ENCODE results near the gene ADGRE1.

DNA sequence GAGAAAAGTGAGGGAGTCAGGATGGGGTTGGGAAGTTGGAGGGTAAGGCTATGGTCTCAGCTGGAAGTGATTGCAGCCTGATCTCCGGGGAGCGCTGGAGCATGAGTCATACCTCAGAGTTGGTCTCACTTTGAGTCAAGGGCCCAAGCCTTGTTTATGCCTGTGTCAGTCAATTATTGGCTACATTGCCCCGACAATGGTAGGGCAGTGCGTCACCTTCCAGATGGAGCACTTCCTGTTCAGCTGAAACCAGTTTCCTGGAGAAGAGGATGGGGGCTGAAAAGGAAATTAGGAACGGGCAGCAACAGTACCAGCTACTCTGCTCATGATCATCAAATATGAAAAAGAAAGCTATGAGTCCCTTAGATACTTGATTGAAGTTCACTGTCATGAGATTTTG is 60.4 kb downstream of the ADGRE1 start:
- TF ChIP-seq, protein P1, sequence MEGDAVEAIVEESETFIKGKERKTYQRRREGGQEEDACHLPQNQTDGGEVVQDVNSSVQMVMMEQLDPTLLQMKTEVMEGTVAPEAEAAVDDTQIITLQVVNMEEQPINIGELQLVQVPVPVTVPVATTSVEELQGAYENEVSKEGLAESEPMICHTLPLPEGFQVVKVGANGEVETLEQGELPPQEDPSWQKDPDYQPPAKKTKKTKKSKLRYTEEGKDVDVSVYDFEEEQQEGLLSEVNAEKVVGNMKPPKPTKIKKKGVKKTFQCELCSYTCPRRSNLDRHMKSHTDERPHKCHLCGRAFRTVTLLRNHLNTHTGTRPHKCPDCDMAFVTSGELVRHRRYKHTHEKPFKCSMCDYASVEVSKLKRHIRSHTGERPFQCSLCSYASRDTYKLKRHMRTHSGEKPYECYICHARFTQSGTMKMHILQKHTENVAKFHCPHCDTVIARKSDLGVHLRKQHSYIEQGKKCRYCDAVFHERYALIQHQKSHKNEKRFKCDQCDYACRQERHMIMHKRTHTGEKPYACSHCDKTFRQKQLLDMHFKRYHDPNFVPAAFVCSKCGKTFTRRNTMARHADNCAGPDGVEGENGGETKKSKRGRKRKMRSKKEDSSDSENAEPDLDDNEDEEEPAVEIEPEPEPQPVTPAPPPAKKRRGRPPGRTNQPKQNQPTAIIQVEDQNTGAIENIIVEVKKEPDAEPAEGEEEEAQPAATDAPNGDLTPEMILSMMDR (optimal IDR thresholded peaks at IDR 0.05 in 1 of 3, IDR thresholded peaks at IDR 0.05 in 1 of 3, conservative IDR thresholded peaks at IDR 0.05 in 1 of 3; ENCODE audit: extremely low read depth in 1 of 3, insufficient read depth in 2 of 3, low read length in 3 of 3): no peak
- TF ChIP-seq EZH2 (IDR thresholded peaks at IDR 0.05; ENCODE audit: low read length): no peak

Measured in keratinocyte (primary cell).